GM19467 (cell line): ENCODE data around the gene VAV2.

Experiments
- ATAC-seq: cut with Tn5 transposase; IDR thresholded peaks from one replicate; pipeline ENCODE4 v1.9.1; 2021; ENCODE audit warnings: mild to moderate bottlenecking, moderate library complexity; ENCODE audit not compliant: unreplicated experiment

VAV2 gene

GRCh38 chr9:133877967-133878366 is 114.2 kb downstream of the VAV2 start:
- ATAC-seq, result no peak

- ATAC-seq, result no peak
Observed at GRCh38 chr9:133877327-133877726, 114.8 kb downstream of the VAV2 start.

- ATAC-seq, result no peak
Observed at GRCh38 chr9:133876836-133877235, 115.3 kb downstream of the VAV2 start.

- ATAC-seq, result no peak
Observed at GRCh38 chr9:133876144-133876543, 116.0 kb downstream of the VAV2 start.

DNA sequence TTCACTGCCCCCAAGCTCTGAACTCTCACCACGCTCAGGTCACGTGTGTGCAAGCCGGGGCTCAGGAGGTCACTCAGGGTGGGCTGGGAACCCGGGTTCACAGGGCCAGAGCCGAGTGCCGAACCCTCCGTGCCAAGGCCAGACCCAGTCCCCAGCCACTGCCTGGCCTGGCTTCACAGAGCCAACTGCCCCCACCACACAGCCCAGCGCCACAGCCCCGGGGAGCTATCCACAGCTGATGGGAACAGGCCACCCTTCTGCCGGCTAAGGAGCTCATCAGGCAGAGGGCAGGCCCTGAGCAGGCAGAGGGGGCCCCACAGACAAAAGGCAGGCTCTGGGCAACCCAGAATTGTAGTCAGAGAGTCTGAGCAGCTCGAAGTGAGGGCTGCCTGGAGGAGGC is 117.0 kb downstream of the VAV2 start:
- ATAC-seq, result no peak

GRCh38 chr9:133874659-133875058 is 117.5 kb downstream of the VAV2 start:
- no peak for ATAC-seq

DNA sequence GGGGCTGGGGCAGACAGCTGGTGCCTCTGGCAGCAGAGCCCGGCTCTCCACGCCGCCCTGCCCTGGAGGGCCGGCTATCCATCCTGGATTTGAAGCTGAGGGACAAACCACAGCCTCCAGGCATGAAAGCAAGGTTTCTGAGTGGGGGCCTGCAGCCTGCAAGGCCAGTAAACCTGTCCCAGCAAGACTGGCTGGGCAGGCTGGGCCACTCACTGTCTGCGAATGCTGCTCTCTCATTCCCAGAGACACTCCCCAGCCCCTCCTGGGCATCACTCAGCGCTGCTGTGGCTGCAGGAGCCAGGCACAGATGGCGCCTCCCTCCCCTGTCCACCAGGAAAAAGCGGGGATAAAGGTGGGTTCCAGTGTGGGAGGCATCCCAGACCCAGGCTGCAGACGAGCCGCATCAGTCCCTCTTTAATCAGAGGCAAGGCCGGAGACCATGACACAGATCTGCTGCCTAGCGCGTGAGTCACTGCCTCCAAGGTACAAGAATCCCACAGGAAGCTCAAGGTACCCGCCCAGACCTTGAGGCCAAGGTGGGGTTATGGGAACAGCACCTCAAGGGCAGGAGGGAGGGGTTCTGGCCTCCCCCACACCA is 118.0 kb downstream of the VAV2 start:
- ATAC-seq, result no peak

DNA sequence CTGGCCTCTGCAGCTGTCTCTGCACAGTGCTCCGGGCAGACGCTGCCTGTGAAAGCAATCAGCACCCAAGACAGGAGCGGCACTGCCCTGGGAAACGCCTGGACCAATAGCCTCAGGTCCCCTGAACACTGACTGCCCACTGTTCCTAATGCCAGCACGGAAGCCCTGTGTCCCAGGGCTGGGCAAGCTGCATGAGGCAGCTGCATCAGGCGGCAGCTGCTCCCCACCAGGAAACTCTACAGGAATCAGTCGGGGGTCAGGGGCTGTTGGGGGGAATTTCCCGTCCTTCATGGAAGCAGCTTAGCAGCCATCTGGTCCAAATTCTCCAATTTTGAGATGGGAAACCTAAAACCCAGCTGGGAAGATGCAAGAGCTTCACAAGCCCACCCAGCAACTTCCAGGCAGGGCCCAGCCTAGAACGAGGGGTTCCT is 118.6 kb downstream of the VAV2 start:
- no peak for ATAC-seq

- ATAC-seq, result no peak
Observed at GRCh38 chr9:133873009-133873408, 119.1 kb downstream of the VAV2 start.

DNA sequence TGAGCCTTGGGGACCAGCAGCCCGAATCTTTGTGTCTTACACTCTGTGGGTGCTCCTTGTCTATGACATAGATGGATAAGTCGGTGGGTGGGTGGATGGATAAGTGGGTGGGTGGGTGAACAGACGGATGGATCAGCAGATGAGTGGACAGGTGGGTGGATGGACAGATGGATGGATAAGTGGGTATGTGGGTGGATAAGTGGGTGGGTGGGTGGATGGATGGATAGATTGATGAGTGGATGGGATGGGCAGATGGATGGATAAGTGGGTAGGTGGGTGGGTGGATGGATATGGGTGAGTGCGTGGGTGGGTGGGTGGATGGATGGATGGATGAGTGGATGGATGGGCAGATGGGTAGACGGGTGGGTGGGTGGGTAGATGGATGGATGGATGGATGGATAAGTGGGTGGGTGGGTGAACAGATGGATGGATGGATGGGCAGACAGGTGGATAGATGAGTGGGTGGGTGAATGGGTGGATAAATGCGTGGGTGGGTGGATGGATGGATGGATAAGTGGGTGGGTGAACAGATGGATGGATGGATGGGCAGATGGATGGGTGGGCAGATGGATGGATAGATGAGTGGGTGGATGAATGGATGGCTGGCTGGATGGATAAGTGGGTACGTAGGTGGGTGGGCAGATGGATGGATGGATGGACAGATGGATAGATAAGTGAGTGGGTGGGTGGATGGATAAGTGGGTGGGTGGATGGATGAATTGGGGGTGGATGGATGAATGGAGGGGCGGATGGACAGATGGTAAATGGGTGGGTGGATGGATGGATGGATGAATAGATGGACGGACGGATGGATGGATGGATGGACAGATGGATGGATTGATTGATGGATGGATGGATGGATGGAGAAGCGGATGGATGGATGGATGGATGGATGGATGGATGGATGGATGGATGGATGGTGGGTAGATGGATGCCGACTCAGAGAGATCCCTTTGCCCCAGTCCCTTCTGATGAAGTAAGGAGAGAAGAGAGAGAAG is 121.2 kb downstream of the VAV2 start:
- no peak for ATAC-seq

GRCh38 chr9:133869674-133870405 is 122.3 kb downstream of the VAV2 start:
- ATAC-seq, result no peak

DNA sequence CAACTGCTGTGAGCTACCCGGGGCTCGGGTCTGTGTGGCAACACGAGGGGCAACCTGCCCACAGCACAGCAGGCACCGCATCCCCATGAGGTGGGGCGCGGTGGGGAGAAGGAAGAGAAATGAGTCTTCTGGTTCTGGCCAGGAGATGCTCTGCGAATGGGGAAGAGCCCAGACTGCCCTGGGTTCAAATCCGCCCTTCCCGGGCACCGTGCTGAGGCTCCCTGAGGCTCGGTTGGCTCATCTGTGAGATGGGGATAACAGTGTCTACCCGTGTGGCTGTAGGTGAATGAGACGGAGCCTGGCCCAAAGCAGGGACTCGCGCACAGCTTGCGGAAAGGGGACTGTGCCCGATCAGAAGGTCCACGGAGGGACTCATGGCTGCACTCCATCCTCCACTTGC is 123.9 kb downstream of the VAV2 start:
- ATAC-seq, result no peak

DNA sequence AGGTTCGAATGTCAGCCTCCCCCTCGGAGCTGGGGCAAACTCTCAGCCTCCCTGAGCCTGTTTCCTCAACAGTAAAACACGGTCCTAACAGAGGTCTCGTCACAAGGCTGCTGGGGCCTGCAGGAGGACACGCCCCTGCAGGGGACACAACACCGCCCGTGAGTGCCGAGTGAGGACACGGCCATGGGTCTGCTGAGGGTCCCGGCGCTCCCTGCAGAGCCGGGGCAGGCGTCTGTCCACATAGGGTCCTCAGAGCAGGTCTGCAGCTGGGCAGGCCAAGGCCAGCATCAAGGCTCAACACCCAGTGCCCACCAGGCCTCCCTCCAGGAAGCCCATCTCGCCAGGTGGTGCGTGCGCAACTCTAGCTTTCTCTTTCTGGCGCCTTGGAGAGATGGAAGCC is 125.2 kb downstream of the VAV2 start:
- no peak for ATAC-seq

GRCh38 chr9:133864011-133864410 is 128.1 kb downstream of the VAV2 start:
- no peak for ATAC-seq

DNA sequence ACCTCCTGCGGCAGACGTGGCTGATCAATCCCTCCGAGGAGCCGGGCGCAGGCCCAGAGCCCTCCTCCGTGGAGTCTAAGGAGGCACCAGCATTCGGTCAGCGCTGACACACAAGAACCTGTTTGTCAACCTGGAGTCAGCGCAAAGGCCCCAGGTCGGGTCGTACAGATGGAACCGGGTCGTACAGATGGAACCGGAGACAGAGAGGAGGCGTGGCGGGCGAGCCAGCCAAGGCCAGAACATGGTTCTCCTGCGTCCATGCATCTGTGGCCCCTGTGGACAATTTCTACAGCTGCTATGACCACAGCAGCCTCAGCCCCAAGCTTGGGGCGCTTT is 128.9 kb downstream of the VAV2 start:
- no peak for ATAC-seq

DNA sequence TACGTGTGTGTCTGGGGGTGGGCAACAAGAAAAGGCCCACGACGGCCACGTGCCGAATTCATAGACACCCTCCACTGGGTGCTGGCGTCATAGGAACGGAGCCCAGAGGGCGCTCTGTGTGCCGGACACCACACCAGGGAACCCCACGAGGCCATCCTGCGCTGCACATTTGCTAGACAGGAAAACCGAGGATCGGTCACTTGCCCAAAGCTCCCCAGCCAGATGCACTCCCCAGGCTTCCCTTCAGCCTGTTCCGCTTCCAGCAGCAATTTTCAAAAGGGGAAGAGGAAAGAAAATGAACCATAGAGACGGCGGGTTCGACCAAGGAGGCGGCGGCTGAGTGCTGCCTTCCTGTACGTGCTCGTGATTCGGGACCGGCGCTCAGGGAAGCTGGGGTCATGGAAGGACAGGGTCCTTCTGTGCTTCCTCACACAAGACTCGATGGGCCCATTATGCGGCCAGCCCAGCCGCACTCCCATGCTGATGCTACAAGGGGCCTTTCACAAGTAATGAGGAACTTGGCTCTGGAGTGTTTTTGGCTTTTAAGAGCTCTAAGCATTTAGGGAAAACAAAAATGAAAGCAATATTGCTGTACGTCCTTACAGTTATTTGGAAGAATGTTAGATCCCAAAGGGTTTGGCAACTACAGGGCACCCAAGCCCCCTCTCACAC is 129.4 kb downstream of the VAV2 start:
- no peak for ATAC-seq

- ATAC-seq, result no peak
Observed at GRCh38 chr9:133861692-133862091, 130.4 kb downstream of the VAV2 start.

- no peak for ATAC-seq
Observed at GRCh38 chr9:133861086-133861485, 131.0 kb downstream of the VAV2 start.

DNA sequence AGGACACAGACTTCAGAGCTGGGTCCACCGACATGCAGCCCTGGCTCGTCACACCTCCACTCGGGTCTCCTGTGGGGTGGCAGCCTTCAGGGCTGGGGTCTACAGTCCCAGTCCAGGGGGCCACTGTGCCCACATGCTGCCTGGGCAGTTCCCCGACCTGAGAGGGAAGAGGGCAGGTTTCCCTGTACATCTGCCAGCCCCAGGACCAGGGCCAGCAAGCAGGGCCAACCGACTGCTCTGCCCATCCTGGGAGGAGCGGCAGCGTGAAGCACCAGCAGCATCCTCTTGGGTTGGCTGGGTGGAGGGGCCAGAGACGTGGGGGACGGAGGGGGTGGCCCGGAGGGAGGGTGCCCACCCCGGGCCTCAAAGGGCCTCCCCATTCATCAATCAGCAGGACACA is 133.4 kb downstream of the VAV2 start:
- ATAC-seq, result no peak

GRCh38 chr9:133857639-133858038 is 134.5 kb downstream of the VAV2 start:
- ATAC-seq, result no peak

GRCh38 chr9:133856798-133857197 is 135.3 kb downstream of the VAV2 start:
- ATAC-seq, result no peak
